ENCODE data around the gene HES6.

GRCh38 chr2:238288650-238289573 lies 49.1 kb upstream of the HES6 start:
- TF ChIP-seq, protein P1, sequence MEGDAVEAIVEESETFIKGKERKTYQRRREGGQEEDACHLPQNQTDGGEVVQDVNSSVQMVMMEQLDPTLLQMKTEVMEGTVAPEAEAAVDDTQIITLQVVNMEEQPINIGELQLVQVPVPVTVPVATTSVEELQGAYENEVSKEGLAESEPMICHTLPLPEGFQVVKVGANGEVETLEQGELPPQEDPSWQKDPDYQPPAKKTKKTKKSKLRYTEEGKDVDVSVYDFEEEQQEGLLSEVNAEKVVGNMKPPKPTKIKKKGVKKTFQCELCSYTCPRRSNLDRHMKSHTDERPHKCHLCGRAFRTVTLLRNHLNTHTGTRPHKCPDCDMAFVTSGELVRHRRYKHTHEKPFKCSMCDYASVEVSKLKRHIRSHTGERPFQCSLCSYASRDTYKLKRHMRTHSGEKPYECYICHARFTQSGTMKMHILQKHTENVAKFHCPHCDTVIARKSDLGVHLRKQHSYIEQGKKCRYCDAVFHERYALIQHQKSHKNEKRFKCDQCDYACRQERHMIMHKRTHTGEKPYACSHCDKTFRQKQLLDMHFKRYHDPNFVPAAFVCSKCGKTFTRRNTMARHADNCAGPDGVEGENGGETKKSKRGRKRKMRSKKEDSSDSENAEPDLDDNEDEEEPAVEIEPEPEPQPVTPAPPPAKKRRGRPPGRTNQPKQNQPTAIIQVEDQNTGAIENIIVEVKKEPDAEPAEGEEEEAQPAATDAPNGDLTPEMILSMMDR (IDR thresholded peaks at IDR 0.05): peak in 2 of 3 donors; percentile 44 to 61
- peak; percentile 77 for TF ChIP-seq POLR2A (IDR thresholded peaks at IDR 0.05)
